Measurements from ENCODE around the gene AXDND1. TPM values are rescaled to one million over a fixed set of nuclear protein-coding genes. Genes with fewer than 3 reads are reported as not detected.
"Not testable (repeated sequence)": the region's sequence is repeated elsewhere in the genome, so short reads cannot be mapped to it uniquely, and the experiment has no call there.

Gene AXDND1
- total and polyA plus RNA-seq, 2 of the 8 experiments (the other 6 are each of a cell fraction or from before 2014, with no cell fraction given): 0.61 TPM; not detected in 1

GRCh38 chr1:179437171-179437570 is 71.4 kb downstream of the AXDND1 start (continued):
- TF ChIP-seq ATF3 (IDR thresholded peaks at IDR 0.05; ENCODE audit: insufficient read depth, low read depth, low read length) (no peak), EGR1 (IDR thresholded peaks at IDR 0.05; ENCODE audit: borderline replicate concordance, low read depth, low read length) (no peak), CREB1 (IDR thresholded peaks at IDR 0.05) (no peak), CHD2 (IDR thresholded peaks at IDR 0.05; ENCODE audit: low read length) (no peak), POLR2A (IDR thresholded peaks at IDR 0.05; ENCODE audit: control extremely low read depth in 1 of 2, low read depth in 2 of 2, low read length in 2 of 2) (no peak), TEAD4 (IDR thresholded peaks at IDR 0.05; ENCODE audit: low read depth, low read length) (no peak)

- H2AK5ac ChIP-seq (ENCODE audit: low read depth, low read length); H3K79me2 ChIP-seq (ENCODE audit: control insufficient read depth in 1 of 2, insufficient read depth in 2 of 2, low read length in 2 of 2); H3K36me3 ChIP-seq (ENCODE audit: control insufficient read depth in 2 of 4, insufficient read depth in 4 of 4, low read length in 3 of 4); H3K4me3 ChIP-seq (ENCODE audit: extremely low read depth in 1 of 4, insufficient read depth in 2 of 4, low read depth in 3 of 4, low read length in 4 of 4); H3K14ac ChIP-seq (ENCODE audit: insufficient read length); H3K18ac ChIP-seq (ENCODE audit: extremely low read depth, low read length); H3K27me3 ChIP-seq (replicated peaks in 1 of 4; ENCODE audit: control insufficient read depth in 3 of 4, extremely low read depth in 1 of 4, insufficient read depth in 3 of 4, low read length in 3 of 4); H2BK20ac ChIP-seq (ENCODE audit: low read length); H3K9me3 ChIP-seq (ENCODE audit: insufficient read depth in 2 of 2, low read depth in 1 of 2, low read length in 1 of 2); H2BK15ac ChIP-seq (ENCODE audit: low read length); H2BK12ac ChIP-seq (ENCODE audit: low read depth, low read length); H4K91ac ChIP-seq (replicated peaks; ENCODE audit: insufficient read length, low read length); H3K23me2 ChIP-seq (ENCODE audit: low read depth, low read length); H3K4me2 ChIP-seq (ENCODE audit: insufficient read depth in 1 of 2, low read depth in 2 of 2, low read length in 2 of 2); H3K27ac ChIP-seq (ENCODE audit: low read depth, low read length); H3K79me1 ChIP-seq (ENCODE audit: low read depth, low read length); FAIRE-seq; H4K8ac ChIP-seq (ENCODE audit: extremely low read depth, insufficient read depth, low read length); H2BK120ac ChIP-seq (replicated peaks; ENCODE audit: low read depth, low read length); H2BK5ac ChIP-seq (ENCODE audit: low read depth, low read length); H3K56ac ChIP-seq (replicated peaks; ENCODE audit: insufficient read length, low read depth, low read length); H3K23ac ChIP-seq (ENCODE audit: insufficient read length); POLR2A ChIA-PET (ENCODE audit: partially characterized antibody); DNase-seq (ENCODE audit: low read depth in 1 of 2, low spot score in 2 of 2); H3K4me1 ChIP-seq (replicated peaks in 1 of 4; ENCODE audit: control insufficient read depth in 3 of 4, insufficient read depth in 4 of 4, low read length in 3 of 4); H3K9ac ChIP-seq (replicated peaks in 1 of 4; ENCODE audit: extremely low read depth in 1 of 4, low read depth in 3 of 4, low read length in 3 of 4); H3K4ac ChIP-seq (replicated peaks; ENCODE audit: insufficient read length, low read depth, low read length); H4K5ac ChIP-seq (ENCODE audit: insufficient read length, low read depth, low read length); H2AFZ ChIP-seq (ENCODE audit: low read length); H4K20me1 ChIP-seq (replicated peaks in 1 of 2; ENCODE audit: control insufficient read depth in 1 of 2, insufficient read depth in 2 of 2, low read length in 2 of 2): not testable (repeated sequence)
- CTCF ChIA-PET (ENCODE audit: partially characterized antibody): interaction anchor here (0.6 to 1.4 kb wide), 3 partner anchors 35 to 375 kb away, joined by 3 read pairs; no protein-coding TSS in a partner anchor
- 81% methylated on average over 9 of the region's 9 CpGs; no CpG with 5 or more reads in 1 of the 2 experiments for WGBS, 2 experiments (ENCODE audit: extremely low coverage in 1 of 2, insufficient coverage in 1 of 2, insufficient read length in 1 of 2, insufficient replicate concordance in 2 of 2, low coverage in 1 of 2, low lambda C conversion rate in 2 of 2, missing lambda C conversion rate in 1 of 2)
Observed at GRCh38 chr1:179439646-179440045, 73.9 kb downstream of the AXDND1 start.
